HCT116 (cell line): ENCODE data around the gene ATRIP. TPM values are rescaled to one million over a fixed set of nuclear protein-coding genes. Genes with fewer than 3 reads are reported as not detected.

Experiments
- ATAC-seq: fragments of 200-7000 bp; cut with Tn5 transposase; 2 replicates; pipeline ENCODE4 v1.9.1; 2020; ENCODE audit warnings: mild to moderate bottlenecking, moderate library complexity
- BruUV-seq: library from RNA; stranded (reverse); fragments of 400-500 nt; replicated peaks from 2 replicates; lab custom pipeline; 2021; lab: Mats Ljungman, UMichigan
- CTCF ChIA-PET: fragments of 300-600 bp; sonication (Branson Sonifier 250); formaldehyde crosslinking; loops from one replicate; lab custom pipeline; 2021; ENCODE audit warnings: antibody characterized with exemption; lab: Charles Lee
- POLR2A ChIA-PET: fragments of 300-600, 350-600 bp; sonication (Branson Sonifier 250); formaldehyde crosslinking; loops from one replicate; lab custom pipeline; 2021; ENCODE audit warnings: antibody characterized with exemption; lab: Charles Lee
- RAD21 ChIA-PET, 2 experiments: fragments of 300-600 bp; sonication (Branson Sonifier 250); formaldehyde crosslinking; loops; one replicate each; lab custom pipeline; 2023; ENCODE audit warnings: low total read pairs in 2 of 2; ENCODE audit not compliant: uncharacterized antibody in 2 of 2, unreplicated experiment in 2 of 2, low non-redundant PET in 1 of 2; lab: Charles Lee
- DNase-seq: peaks from one replicate; pipeline ENCODE4 v3.0.0-alpha.2; 2010; ENCODE audit warnings: low read depth, low spot score
- H2AFZ ChIP-seq: fragments of 200-600 bp; shearing (Covaris generic), sonication (generic); 2 replicates; pipeline ENCODE4 v1.6.1; 2017; ENCODE audit warnings: low read depth, mixed run types, mixed read lengths, antibody characterized with exemption, low read length; ENCODE audit not compliant: poor library complexity, severe bottlenecking
- H3K27ac ChIP-seq: 2 replicates; pipeline ENCODE4 v1.5.1; 2012; ENCODE audit warnings: low read depth, low read length
- H3K27me3 ChIP-seq: fragments of 200-600 bp; sonication (generic); 2 replicates; pipeline ENCODE4 v1.6.1; 2016; ENCODE audit warnings: mixed run types, low read length, mixed read lengths; ENCODE audit not compliant: insufficient read depth
- H3K36me3 ChIP-seq, 2 experiments: fragments of 200-500 bp in 1 of 2; fragments of 200-600 bp in 1 of 2; sonication (Bioruptor generic) in 1 of 2; sonication (generic) in 1 of 2; 2 replicates each; pipeline versions ENCODE4 v1.5.1 to v1.6.1; 2014 to 2016; ENCODE audit warnings: low read length in 2 of 2, inconsistent platforms in 1 of 2, mixed read lengths in 1 of 2, mixed run types in 1 of 2; ENCODE audit not compliant: insufficient read depth in 2 of 2, control insufficient read depth in 1 of 2
- H3K4me1 ChIP-seq, 2 experiments: fragments of 200-600 bp in 1 of 2; sonication (generic) in 1 of 2; 2 replicates each; pipeline versions ENCODE4 v1.5.1 to v1.6.1; 2012 to 2017; ENCODE audit warnings: low read length in 2 of 2, inconsistent platforms in 1 of 2, mild to moderate bottlenecking in 1 of 2, mixed read lengths in 1 of 2, mixed run types in 1 of 2, moderate library complexity in 1 of 2; ENCODE audit not compliant: insufficient read depth in 2 of 2, control insufficient read depth in 1 of 2
- H3K4me2 ChIP-seq: fragments of 200-600 bp; sonication (generic); 2 replicates; pipeline ENCODE4 v1.6.1; 2017; ENCODE audit warnings: mixed run types, low read length, mixed read lengths
- H3K4me3 ChIP-seq, 2 experiments: fragments of 200-600 bp in 1 of 2; sonication (generic) in 1 of 2; replicated peaks in 1 of 2; 2 replicates each; pipeline ENCODE4 v1.5.1; 2011 to 2016; ENCODE audit warnings: low read length in 2 of 2, control low read depth in 1 of 2, low read depth in 1 of 2, mild to moderate bottlenecking in 1 of 2, mixed read lengths in 1 of 2, mixed run types in 1 of 2
- H3K79me2 ChIP-seq: fragments of 200-600 bp; sonication (generic); 2 replicates; pipeline ENCODE4 v1.6.1; 2017; ENCODE audit warnings: mild to moderate bottlenecking, mixed run types, low read length, moderate library complexity, mixed read lengths; ENCODE audit not compliant: insufficient read depth
- H3K9ac ChIP-seq: fragments of 200-600 bp; sonication (generic); 2 replicates; pipeline ENCODE4 v1.6.1; 2016; ENCODE audit warnings: low read length, mixed read lengths
- H3K9me2 ChIP-seq: fragments of 200-600 bp; sonication (generic), shearing (Covaris generic); 2 replicates; pipeline ENCODE4 v1.6.1; 2017; ENCODE audit warnings: mixed run types, mild to moderate bottlenecking, moderate library complexity; ENCODE audit not compliant: insufficient read depth
- H3K9me3 ChIP-seq, 2 experiments: fragments of 200-500 bp in 1 of 2; fragments of 200-600 bp in 1 of 2; sonication (Bioruptor generic) in 1 of 2; sonication (generic) in 1 of 2; 2 replicates each; pipeline ENCODE4 v1.6.1; 2014 to 2017; ENCODE audit warnings: low read length in 2 of 2, mixed read lengths in 2 of 2, inconsistent platforms in 1 of 2, low read depth in 1 of 2, mild to moderate bottlenecking in 1 of 2, mixed run types in 1 of 2, moderate library complexity in 1 of 2; ENCODE audit not compliant: control insufficient read depth in 1 of 2, insufficient read depth in 1 of 2
- H4K20me1 ChIP-seq: fragments of 200-600 bp; sonication (generic), shearing (Covaris generic); 2 replicates; pipeline ENCODE4 v1.6.1; 2017; ENCODE audit warnings: mixed run types, mild to moderate bottlenecking, moderate library complexity; ENCODE audit not compliant: insufficient read depth
- ELF1 ChIP-seq: IDR thresholded peaks from 2 replicates; pipeline ENCODE4 v1.6.1; 2012; ENCODE audit warnings: low read depth, borderline replicate concordance
- FOSL1 ChIP-seq: IDR thresholded peaks from 2 replicates; pipeline ENCODE4 v1.6.1; 2012; ENCODE audit warnings: low read depth
- RAD21 ChIP-seq: IDR thresholded peaks from 2 replicates; pipeline ENCODE4 v1.6.1; 2012; ENCODE audit warnings: low read depth, mild to moderate bottlenecking
- SRF ChIP-seq: IDR thresholded peaks from 2 replicates; pipeline ENCODE4 v1.6.1; 2012; ENCODE audit warnings: low read depth
- TCF7L2 ChIP-seq: IDR thresholded peaks from 2 replicates; pipeline ENCODE4 v1.7.0; 2011; ENCODE audit warnings: borderline replicate concordance, inconsistent platforms; ENCODE audit not compliant: insufficient read depth, insufficient read length; ENCODE audit errors: extremely low read depth
- ZFX ChIP-seq: fragments of 450-650 bp; IDR thresholded peaks from 2 replicates; pipeline ENCODE4 v1.6.1; 2017
- intact Hi-C: fragments of 100-400 bp; cut with micrococcal nuclease; formaldehyde crosslinking; loops from 2 replicates; pipeline ENCODE4 v1.10.0; 2022
- total RNA-seq: library from RNA; stranded (reverse); gene quantifications from one replicate; pipeline ENCODE4 v1.2.1, GENCODE V29; 2021; ENCODE audit not compliant: unreplicated experiment
- TF ChIP-seq, protein P1 (sequence below), 3 experiments: fragments of 200-600 bp in 1 of 3; sonication (generic) in 1 of 3; IDR thresholded peaks in 2 of 3; conservative IDR thresholded peaks in 1 of 3; 2 replicates each; pipeline ENCODE4 v1.5.1; 2012 to 2017; ENCODE audit warnings: low read depth in 2 of 3, low read length in 2 of 3, antibody characterized with exemption in 1 of 3, borderline replicate concordance in 1 of 3, control low read depth in 1 of 3, mild to moderate bottlenecking in 1 of 3, mixed read lengths in 1 of 3, mixed run types in 1 of 3, moderate library complexity in 1 of 3; ENCODE audit not compliant: insufficient read depth in 1 of 3
- TF ChIP-seq, protein P2 (sequence below): IDR thresholded peaks from 2 replicates; pipeline ENCODE4 v1.6.1; 2011; ENCODE audit warnings: mild to moderate bottlenecking, low read length, moderate library complexity; ENCODE audit not compliant: insufficient replicate concordance; ENCODE audit errors: extremely low read depth

ATRIP gene
- total RNA-seq, 1 experiment from 2014 or later = 15.6 TPM

DNA sequence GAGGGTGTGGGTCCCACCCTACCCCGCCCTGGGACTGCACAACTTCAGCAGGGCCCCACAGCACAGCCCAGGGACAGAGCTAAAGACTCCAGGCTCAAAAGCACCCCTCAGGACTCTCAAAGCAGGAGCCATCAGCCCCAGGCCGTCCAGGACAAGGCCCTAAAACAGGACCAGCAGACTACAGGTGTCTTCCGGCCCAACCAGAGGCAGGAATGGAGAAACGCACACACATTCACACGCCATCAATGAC lies 26.1 kb downstream of the ATRIP start:
- ATAC-seq = peak; percentile 57

More for the DNA sequence above, 26.1 kb downstream of the ATRIP start:
- RAD21 ChIA-PET = no interaction called here
- Histone ChIP-seq H2AFZ (peak overlapping the region; percentile 19), H3K4me2 (peak overlapping the region; percentile 79), H3K27ac (peak overlapping the region; percentile 73), H3K9me2 (no peaks in the 10 kb centered on the region), H3K4me3 (peak overlapping the region; percentile 65 to 91), H3K4me1 (peaks cover 20 to 34% of the 10 kb centered on the region in 2 experiments; a peak in 3 of 4 replicates), H3K79me2 (peaks cover 42% of the 10 kb centered on the region), H3K9ac (peak overlapping the region; percentile 75), H3K36me3 (no peaks in the 10 kb centered on the region), H3K9me3 (no peaks in the 10 kb centered on the region), H4K20me1 (no peaks in the 10 kb centered on the region)
- DNase-seq = peak; percentile 54
- POLR2A ChIA-PET = interaction anchor here (0.8 to 1.8 kb wide), 5 partner anchors 26 to 88 kb away, joined by 3 to 10 read pairs (median 4); partner anchors contain the start of genes ATRIP and PFKFB4
- TSS peak; percentile 86 for BruUV-seq
- intact Hi-C loops = loop anchor here (2.0 kb wide), 2 partner anchors 34 to 76 kb away; no protein-coding TSS in a partner anchor
- TF ChIP-seq FOSL1 (no peak), ZFX (peak; percentile 68; the same call in 1 of the 2 replicates), RAD21 (no peak), TCF7L2 (no peak), SRF (no peak), ELF1 (no peak)
- TF ChIP-seq, protein P1, sequence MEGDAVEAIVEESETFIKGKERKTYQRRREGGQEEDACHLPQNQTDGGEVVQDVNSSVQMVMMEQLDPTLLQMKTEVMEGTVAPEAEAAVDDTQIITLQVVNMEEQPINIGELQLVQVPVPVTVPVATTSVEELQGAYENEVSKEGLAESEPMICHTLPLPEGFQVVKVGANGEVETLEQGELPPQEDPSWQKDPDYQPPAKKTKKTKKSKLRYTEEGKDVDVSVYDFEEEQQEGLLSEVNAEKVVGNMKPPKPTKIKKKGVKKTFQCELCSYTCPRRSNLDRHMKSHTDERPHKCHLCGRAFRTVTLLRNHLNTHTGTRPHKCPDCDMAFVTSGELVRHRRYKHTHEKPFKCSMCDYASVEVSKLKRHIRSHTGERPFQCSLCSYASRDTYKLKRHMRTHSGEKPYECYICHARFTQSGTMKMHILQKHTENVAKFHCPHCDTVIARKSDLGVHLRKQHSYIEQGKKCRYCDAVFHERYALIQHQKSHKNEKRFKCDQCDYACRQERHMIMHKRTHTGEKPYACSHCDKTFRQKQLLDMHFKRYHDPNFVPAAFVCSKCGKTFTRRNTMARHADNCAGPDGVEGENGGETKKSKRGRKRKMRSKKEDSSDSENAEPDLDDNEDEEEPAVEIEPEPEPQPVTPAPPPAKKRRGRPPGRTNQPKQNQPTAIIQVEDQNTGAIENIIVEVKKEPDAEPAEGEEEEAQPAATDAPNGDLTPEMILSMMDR (IDR thresholded peaks at IDR 0.05 in 2 of 3, conservative IDR thresholded peaks at IDR 0.05 in 1 of 3; ENCODE audit: borderline replicate concordance in 1 of 3, insufficient read depth in 1 of 3, low read depth in 2 of 3, low read length in 2 of 3) = 0 out of 6 replicates have a peak, but pooled peaks of 1 of the 3 experiments have one; percentile 7
- TF ChIP-seq, protein P2, sequence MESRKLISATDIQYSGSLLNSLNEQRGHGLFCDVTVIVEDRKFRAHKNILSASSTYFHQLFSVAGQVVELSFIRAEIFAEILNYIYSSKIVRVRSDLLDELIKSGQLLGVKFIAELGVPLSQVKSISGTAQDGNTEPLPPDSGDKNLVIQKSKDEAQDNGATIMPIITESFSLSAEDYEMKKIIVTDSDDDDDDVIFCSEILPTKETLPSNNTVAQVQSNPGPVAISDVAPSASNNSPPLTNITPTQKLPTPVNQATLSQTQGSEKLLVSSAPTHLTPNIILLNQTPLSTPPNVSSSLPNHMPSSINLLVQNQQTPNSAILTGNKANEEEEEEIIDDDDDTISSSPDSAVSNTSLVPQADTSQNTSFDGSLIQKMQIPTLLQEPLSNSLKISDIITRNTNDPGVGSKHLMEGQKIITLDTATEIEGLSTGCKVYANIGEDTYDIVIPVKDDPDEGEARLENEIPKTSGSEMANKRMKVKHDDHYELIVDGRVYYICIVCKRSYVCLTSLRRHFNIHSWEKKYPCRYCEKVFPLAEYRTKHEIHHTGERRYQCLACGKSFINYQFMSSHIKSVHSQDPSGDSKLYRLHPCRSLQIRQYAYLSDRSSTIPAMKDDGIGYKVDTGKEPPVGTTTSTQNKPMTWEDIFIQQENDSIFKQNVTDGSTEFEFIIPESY = no peak
- TF ChIP-seq, all 23 proteins: peak for 2
- no peaks in the 10 kb centered on the region for H3K27me3 ChIP-seq
- CTCF ChIA-PET = interaction anchor here (0.6 to 2.2 kb wide), 8 partner anchors 35 to 163 kb away, joined by 3 to 7 read pairs (median 4); partner anchors contain the start of gene SLC26A6
